Measurements from ENCODE around the gene ACTL10.
"Not testable (repeated sequence)": the region's sequence is repeated elsewhere in the genome, so short reads cannot be mapped to it uniquely, and the experiment has no call there.

Gene ACTL10

GRCh38 chr20:33696448-33696847, 29.7 kb downstream of the ACTL10 start:
- Histone ChIP-seq H3K9me3 (ENCODE audit: control insufficient read depth, insufficient read depth, low read length) (no peaks in the 10 kb centered on the region), H3K36me3 (ENCODE audit: insufficient read depth, low read length) (no peaks in the 10 kb centered on the region), H3K9ac (ENCODE audit: low read depth, low read length) (no peak overlapping the region), H3K4me1 (ENCODE audit: insufficient read depth, low read length) (peaks cover 9% of the 10 kb centered on the region; the same call in 1 of the 2 replicates)

DNA sequence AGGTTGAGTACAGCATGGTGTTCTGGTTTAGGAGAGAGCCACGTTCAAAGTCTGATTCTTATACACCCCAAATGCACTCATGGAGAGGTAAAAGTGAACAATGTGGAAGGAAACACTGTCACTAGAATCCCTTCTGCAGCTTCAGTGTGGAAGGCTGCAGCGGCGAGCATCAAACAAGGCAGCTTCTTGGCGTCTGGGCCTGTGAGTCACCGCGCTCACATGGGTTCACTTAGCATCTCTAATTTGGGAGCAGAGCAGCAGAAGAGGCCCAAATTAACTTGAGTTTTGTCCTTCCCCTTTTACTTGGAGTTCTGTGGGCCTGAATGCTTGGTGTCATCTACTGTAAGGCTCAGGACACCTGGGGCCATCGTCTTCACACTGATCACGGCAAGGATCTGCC, 30.4 kb downstream of the ACTL10 start:
- H3K9me3 ChIP-seq (ENCODE audit: control insufficient read depth, insufficient read depth, low read length): peaks cover 4% of the 10 kb centered on the region; the same call in 1 of the 2 replicates
- H3K9ac ChIP-seq (ENCODE audit: low read depth, low read length): no peak overlapping the region
- peaks cover 9% of the 10 kb centered on the region; the same call in 1 of the 2 replicates for H3K4me1 ChIP-seq (ENCODE audit: insufficient read depth, low read length)
- no peaks in the 10 kb centered on the region for H3K36me3 ChIP-seq (ENCODE audit: insufficient read depth, low read length)

- H3K4me1 ChIP-seq (ENCODE audit: insufficient read depth, low read length); H3K9ac ChIP-seq (ENCODE audit: low read depth, low read length): not testable (repeated sequence)
These were observed 32.2 kb downstream of the ACTL10 start for GRCh38 chr20:33698966-33699365.

DNA sequence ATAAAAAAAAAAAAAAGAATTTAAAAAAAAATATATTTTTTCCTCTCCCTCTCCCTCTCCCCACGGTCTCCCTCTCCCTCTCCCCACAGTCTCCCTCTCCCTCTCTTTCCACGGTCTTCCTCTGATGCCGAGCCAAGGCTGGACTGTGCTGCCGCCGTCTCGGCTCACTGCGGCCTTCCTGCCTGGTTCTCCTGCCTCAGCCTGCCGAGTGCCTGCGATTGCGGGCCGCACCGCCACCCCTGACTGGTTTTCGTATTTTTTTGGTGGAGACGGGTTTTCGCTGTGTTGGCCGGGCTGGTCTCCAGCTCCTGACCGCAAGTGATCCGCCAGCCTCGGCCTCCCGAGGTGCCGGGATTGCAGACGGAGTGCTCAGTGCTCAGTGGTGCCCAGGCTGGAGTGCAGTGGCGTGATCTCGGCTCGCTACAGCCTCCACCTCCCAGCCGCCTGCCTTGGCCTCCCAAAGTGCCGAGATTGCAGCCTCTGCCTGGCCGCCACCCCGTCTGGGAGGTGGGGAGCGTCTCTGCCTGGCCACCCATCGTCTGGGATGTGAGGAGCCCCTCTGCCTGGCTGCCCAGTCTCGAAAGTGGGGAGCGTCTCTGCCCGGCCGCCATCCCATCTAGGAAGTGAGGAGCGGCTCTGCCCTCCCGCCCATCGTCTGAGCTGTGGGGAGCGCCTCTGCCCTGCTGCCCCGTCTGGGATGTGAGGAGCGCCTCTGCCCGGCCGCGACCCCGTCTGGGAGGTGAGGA, 34.1 kb downstream of the ACTL10 start:
- H3K4me1 ChIP-seq (ENCODE audit: insufficient read depth, low read length): not testable (repeated sequence)

More at GRCh38 chr20:33698966-33699365, 32.2 kb downstream of the ACTL10 start:
- H3K36me3 ChIP-seq (ENCODE audit: insufficient read depth, low read length); H3K9me3 ChIP-seq (ENCODE audit: control insufficient read depth, insufficient read depth, low read length): not testable (repeated sequence)

GRCh38 chr20:33701629-33702450, 35.1 kb downstream of the ACTL10 start:
- Histone ChIP-seq H3K9ac (ENCODE audit: low read depth, low read length) (no peak overlapping the region), H3K9me3 (ENCODE audit: control insufficient read depth, insufficient read depth, low read length) (peaks cover 4% of the 10 kb centered on the region; the same call in 1 of the 2 replicates), H3K36me3 (ENCODE audit: insufficient read depth, low read length) (no peaks in the 10 kb centered on the region), H3K4me1 (ENCODE audit: insufficient read depth, low read length) (no peaks in the 10 kb centered on the region; the same call in 1 of the 2 replicates)

More for the DNA sequence above, 34.1 kb downstream of the ACTL10 start:
- H3K36me3 ChIP-seq (ENCODE audit: insufficient read depth, low read length); H3K9me3 ChIP-seq (ENCODE audit: control insufficient read depth, insufficient read depth, low read length); H3K9ac ChIP-seq (ENCODE audit: low read depth, low read length): not testable (repeated sequence)

DNA sequence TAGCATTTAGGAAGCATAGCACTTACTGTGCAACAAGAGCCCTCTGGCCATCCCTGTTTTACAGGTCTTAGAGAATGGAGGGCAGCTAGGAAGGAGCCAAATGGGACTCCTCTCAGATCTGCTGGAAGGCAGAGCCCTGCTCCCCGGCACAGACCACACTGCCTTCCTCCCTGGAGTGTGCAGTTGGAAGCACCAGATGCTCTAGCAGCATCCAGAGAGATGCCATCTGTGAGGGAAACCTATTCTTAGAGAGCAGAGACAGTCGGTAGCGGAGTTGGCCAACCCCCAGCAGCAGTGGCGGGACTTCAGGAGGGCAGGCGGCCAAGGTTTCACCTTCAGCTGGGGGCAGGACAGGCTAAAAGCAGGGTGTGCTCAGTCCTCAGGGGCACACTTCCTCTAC, 36.1 kb downstream of the ACTL10 start:
- Histone ChIP-seq H3K9ac (ENCODE audit: low read depth, low read length) (no peak overlapping the region), H3K4me1 (ENCODE audit: insufficient read depth, low read length) (no peaks in the 10 kb centered on the region), H3K9me3 (ENCODE audit: control insufficient read depth, insufficient read depth, low read length) (peaks cover 4% of the 10 kb centered on the region; the same call in 1 of the 2 replicates), H3K36me3 (ENCODE audit: insufficient read depth, low read length) (no peaks in the 10 kb centered on the region)

GRCh38 chr20:33703498-33704137, 36.9 kb downstream of the ACTL10 start:
- Histone ChIP-seq H3K4me1 (ENCODE audit: insufficient read depth, low read length) (no peaks in the 10 kb centered on the region), H3K9ac (ENCODE audit: low read depth, low read length) (no peak overlapping the region), H3K9me3 (ENCODE audit: control insufficient read depth, insufficient read depth, low read length) (peaks cover 4% of the 10 kb centered on the region; the same call in 1 of the 2 replicates), H3K36me3 (ENCODE audit: insufficient read depth, low read length) (no peaks in the 10 kb centered on the region)

DNA sequence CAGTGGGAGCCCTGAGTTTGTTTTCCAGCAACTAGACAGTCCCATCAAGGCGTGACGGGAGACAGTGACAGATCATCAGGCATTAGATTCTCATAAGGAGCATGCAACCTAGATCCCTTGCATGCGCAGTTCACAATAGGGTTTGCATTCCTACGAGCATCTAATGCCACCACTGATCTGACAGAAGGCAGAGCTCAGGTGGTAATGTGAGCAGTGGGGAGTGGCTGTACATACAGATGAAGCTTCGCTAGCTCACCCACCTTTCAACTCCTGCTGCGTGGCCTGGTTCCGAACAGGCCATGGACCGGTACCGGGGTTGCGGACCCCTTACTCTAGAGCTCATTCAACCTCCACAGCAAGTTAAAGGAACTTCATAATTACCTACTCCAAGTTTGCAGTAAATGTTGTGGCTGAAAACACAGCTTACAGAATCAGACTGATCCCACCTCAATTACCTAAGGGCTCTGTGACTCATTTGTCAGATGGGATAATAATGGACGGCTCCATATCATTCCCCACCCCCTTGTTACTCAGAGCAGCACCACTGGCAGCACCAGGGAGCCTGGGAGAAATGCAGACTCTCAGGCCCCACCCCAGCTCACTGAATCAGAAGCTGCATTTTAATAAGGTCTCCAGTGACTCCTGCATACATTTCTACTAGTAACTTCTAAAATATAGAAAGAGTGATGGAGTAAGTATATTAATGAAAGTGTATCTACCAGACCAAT, 37.6 kb downstream of the ACTL10 start:
- peaks cover 4% of the 10 kb centered on the region; the same call in 1 of the 2 replicates for H3K9me3 ChIP-seq (ENCODE audit: control insufficient read depth, insufficient read depth, low read length)
- H3K9ac ChIP-seq (ENCODE audit: low read depth, low read length): no peak overlapping the region
- no peaks in the 10 kb centered on the region for H3K4me1 ChIP-seq (ENCODE audit: insufficient read depth, low read length)
- H3K36me3 ChIP-seq (ENCODE audit: insufficient read depth, low read length): no peaks in the 10 kb centered on the region

DNA sequence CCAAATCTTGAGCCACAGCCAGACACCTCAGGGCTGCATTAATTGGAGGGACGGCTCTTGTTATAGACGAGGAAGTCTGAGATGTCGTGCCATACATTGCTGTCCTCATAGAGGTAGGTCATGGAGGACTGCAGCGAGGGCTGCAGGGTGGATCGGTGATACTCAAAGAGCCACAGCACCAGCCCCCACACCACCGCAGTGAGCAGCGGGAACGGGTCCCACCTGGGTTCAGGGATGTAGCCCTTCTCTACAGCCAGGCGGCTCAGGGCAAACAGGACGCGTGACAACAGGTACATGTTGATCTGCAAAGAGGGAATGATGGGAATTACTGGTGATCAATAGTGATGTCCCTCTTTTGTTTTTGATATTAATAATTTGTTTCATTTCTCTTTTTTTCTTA, 40.9 kb downstream of the ACTL10 start:
- Histone ChIP-seq H3K9me3 (ENCODE audit: control insufficient read depth, insufficient read depth, low read length) (no peaks in the 10 kb centered on the region), H3K36me3 (ENCODE audit: insufficient read depth, low read length) (no peaks in the 10 kb centered on the region), H3K9ac (ENCODE audit: low read depth, low read length) (no peak overlapping the region), H3K4me1 (ENCODE audit: insufficient read depth, low read length) (peaks cover 6% of the 10 kb centered on the region; the same call in 1 of the 2 replicates)

- no peaks in the 10 kb centered on the region for H3K9me3 ChIP-seq (ENCODE audit: control insufficient read depth, insufficient read depth, low read length)
- H3K9ac ChIP-seq (ENCODE audit: low read depth, low read length): no peak overlapping the region
- no peaks in the 10 kb centered on the region for H3K36me3 ChIP-seq (ENCODE audit: insufficient read depth, low read length)
- H3K4me1 ChIP-seq (ENCODE audit: insufficient read depth, low read length): peaks cover 6% of the 10 kb centered on the region; the same call in 1 of the 2 replicates
These were observed 42.7 kb downstream of the ACTL10 start for GRCh38 chr20:33709398-33709797.

GRCh38 chr20:33709905-33710541, 43.3 kb downstream of the ACTL10 start:
- Histone ChIP-seq H3K36me3 (ENCODE audit: insufficient read depth, low read length) (no peaks in the 10 kb centered on the region), H3K9me3 (ENCODE audit: control insufficient read depth, insufficient read depth, low read length) (no peaks in the 10 kb centered on the region), H3K4me1 (ENCODE audit: insufficient read depth, low read length) (peaks cover 6% of the 10 kb centered on the region; the same call in 1 of the 2 replicates), H3K9ac (ENCODE audit: low read depth, low read length) (peak overlapping the region; percentile 18; the same call in 1 of the 2 replicates)

DNA sequence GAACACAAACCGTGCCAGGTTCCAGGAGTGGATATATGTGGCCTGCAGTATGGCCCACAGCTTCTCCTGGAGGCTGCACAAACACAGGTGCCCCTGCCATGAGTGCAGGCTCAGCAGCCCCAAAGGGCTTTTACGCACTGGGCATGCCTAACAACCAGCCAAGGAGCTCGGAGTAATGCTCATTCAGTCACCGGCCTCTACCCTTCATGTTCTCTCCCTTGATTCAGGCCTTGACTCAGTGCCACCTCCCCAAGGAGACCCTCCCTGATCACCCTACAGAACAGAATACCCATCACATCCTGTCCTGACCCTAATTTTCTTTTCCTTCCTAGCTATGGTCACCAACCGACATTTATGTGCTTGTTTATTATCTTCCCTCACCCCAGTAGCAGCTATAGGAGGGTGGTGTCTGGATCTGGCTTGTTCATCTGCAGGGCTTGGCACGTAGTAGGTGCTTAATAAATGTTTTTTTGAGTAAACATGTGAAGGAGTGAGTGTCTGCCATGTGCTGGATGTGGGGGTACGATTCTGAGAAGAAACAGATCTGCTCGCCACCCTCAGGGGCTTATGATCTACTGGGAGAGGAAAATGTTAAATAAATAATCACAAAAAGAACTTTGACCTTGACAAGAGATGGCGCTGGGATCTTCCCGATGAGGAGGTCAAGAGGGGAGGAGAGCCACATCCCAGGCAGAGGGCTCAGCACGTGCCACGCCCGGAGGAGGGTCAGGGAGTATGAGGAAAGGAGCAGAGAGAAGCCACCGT, 44.1 kb downstream of the ACTL10 start:
- no peaks in the 10 kb centered on the region for H3K9me3 ChIP-seq (ENCODE audit: control insufficient read depth, insufficient read depth, low read length)

DNA sequence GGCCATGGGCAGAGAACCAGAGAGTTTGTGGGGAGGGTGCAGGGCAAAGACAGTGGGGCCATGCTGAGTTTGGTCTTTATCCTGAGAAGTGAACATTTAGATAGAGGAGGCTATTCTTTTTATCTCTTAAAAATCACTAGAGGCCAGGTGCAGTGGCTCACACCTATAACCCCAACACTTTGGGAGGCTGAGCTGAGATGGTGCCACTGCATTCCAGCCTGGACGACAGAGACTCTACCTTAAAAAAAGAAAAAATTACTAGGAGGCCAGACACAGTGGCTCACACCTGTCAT, 44.6 kb downstream of the ACTL10 start:
- H3K9ac ChIP-seq (ENCODE audit: low read depth, low read length): no peak overlapping the region
- H3K9me3 ChIP-seq (ENCODE audit: control insufficient read depth, insufficient read depth, low read length): no peaks in the 10 kb centered on the region
- H3K4me1 ChIP-seq (ENCODE audit: insufficient read depth, low read length): peaks cover 6% of the 10 kb centered on the region; the same call in 1 of the 2 replicates
- H3K36me3 ChIP-seq (ENCODE audit: insufficient read depth, low read length): no peaks in the 10 kb centered on the region

More for the DNA sequence above, 44.1 kb downstream of the ACTL10 start:
- Histone ChIP-seq H3K36me3 (ENCODE audit: insufficient read depth, low read length) (no peaks in the 10 kb centered on the region), H3K9ac (ENCODE audit: low read depth, low read length) (no peak overlapping the region), H3K4me1 (ENCODE audit: insufficient read depth, low read length) (peaks cover 6% of the 10 kb centered on the region; the same call in 1 of the 2 replicates)
